Fibroblast of the aortic adventitia (primary cell): ENCODE data around the gene NANOS1. TPM values are rescaled to one million over a fixed set of nuclear protein-coding genes. Genes with fewer than 3 reads are reported as not detected.

ENCODE experiments used
- DNase-seq: peaks from one replicate; pipeline ENCODE4 v3.0.0-alpha.2; 2010; ENCODE audit warnings: low read depth
- H3K4me3 ChIP-seq: 2 replicates; pipeline ENCODE4 v1.5.1; 2011; ENCODE audit warnings: low read depth, mild to moderate bottlenecking, control low read depth, low read length, moderate library complexity
- total RNA-seq: library from RNA; depleted of rRNA; stranded (reverse); fragments of >200 nt; gene quantifications from 2 replicates; pipeline ENCODE4 v1.2.3, GENCODE V29; 2012; ENCODE audit warnings: low replicate concordance
- TF ChIP-seq, protein P1 (sequence below): IDR thresholded peaks from 2 replicates; pipeline ENCODE4 v1.5.1; 2011; ENCODE audit warnings: mild to moderate bottlenecking, low read length, control low read depth, inconsistent platforms; ENCODE audit not compliant: insufficient read depth

NANOS1 gene
- total RNA-seq, 1 donor, result 2.1 TPM

GRCh38 chr10:119006451-119007210, 22.9 kb upstream of the NANOS1 start:
- TF ChIP-seq, protein P1, sequence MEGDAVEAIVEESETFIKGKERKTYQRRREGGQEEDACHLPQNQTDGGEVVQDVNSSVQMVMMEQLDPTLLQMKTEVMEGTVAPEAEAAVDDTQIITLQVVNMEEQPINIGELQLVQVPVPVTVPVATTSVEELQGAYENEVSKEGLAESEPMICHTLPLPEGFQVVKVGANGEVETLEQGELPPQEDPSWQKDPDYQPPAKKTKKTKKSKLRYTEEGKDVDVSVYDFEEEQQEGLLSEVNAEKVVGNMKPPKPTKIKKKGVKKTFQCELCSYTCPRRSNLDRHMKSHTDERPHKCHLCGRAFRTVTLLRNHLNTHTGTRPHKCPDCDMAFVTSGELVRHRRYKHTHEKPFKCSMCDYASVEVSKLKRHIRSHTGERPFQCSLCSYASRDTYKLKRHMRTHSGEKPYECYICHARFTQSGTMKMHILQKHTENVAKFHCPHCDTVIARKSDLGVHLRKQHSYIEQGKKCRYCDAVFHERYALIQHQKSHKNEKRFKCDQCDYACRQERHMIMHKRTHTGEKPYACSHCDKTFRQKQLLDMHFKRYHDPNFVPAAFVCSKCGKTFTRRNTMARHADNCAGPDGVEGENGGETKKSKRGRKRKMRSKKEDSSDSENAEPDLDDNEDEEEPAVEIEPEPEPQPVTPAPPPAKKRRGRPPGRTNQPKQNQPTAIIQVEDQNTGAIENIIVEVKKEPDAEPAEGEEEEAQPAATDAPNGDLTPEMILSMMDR, result peak; percentile 35
- peak; percentile 99 for DNase-seq
- H3K4me3 ChIP-seq, result no peak overlapping the region

DNA sequence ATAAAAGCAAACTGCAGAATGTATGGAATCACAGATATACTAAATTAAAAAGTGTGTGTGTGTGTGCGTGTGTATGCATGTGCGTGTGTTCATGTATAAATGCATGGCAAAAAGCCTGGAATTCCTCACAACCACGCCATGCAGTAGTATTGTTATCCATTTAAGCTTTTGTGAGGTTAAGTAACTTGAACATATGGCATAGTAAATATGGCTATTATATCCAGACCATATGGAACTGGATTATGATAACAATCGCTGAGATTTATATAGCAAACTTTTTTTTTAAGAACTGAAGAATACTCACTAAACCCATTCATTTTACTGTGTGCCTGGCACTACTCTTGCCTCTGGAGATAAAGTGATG, 22.3 kb upstream of the NANOS1 start:
- DNase-seq, result no peak
- H3K4me3 ChIP-seq, result no peak overlapping the region
- TF ChIP-seq, protein P1, result no peak

DNA sequence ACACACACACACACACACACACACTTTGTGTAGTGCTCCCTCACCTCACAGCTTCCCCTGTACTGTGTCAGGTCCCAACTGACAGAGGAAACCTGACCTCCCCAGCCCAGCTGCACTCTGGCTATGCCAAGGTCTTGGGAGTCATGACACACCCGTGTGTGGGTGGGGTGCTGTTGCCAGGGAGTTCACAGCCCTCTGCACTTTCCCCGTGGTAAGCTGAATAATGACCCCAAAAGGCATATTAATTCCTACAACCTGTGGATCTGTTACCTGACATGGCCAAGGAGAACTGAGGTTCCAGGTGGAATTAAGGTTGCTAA, 8.9 kb upstream of the NANOS1 start:
- H3K4me3 ChIP-seq, result no peak overlapping the region
- TF ChIP-seq, protein P1, result no peak
- DNase-seq, result peak; percentile 38

GRCh38 chr10:119022846-119023552, 6.5 kb upstream of the NANOS1 start:
- H3K4me3 ChIP-seq, result no peak overlapping the region
- TF ChIP-seq, protein P1, result no peak
- peak; percentile 37 for DNase-seq

GRCh38 chr10:119023553-119023868, 6.0 kb upstream of the NANOS1 start:
- DNase-seq, result no peak
- TF ChIP-seq, protein P1, result no peak
- no peak overlapping the region for H3K4me3 ChIP-seq

- DNase-seq, result no peak
- TF ChIP-seq, protein P1, result no peak
- H3K4me3 ChIP-seq, result no peak overlapping the region
Measured at GRCh38 chr10:119024882-119025281, 4.6 kb upstream of the NANOS1 start.
